ENCODE measurements around the gene GRID2. TPM values are rescaled to one million over a fixed set of nuclear protein-coding genes. Genes with fewer than 3 reads are reported as not detected.

GRID2 gene
- total and polyA plus RNA-seq, 8 donors = 0.14 to 0.36 (median 0.22) TPM

DNA sequence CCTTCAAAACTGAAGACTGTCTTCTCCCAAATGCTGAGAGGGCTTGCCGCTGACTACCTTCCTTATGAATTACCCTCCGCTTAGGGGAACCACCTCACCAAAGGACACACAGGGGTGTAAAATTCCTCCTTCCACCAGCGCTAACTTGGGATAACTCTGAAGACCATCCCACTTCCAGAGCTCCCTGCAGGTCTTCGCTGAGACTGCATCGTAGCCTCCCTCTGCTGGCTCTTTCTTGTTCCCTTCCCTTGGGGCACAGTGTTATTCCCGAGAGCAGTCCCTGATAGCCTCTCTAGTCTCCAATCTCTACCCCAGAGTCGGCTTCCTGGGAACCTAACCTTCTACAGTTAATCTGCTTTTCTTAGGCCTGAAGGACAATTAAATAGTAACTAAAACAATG is 799.3 kb downstream of the GRID2 start:
- Histone ChIP-seq H3K9me3 (peaks cover 0 to 9% of the 10 kb centered on the region in 2 donors), H3K27me3 (no peaks in the 10 kb centered on the region), H3K4me1 (no peaks in the 10 kb centered on the region), H3K27ac (no peak overlapping the region), H3K36me3 (no peaks in the 10 kb centered on the region), H3K4me3 (no peak overlapping the region)
- ATAC-seq = no peak
- TF ChIP-seq, protein P1, sequence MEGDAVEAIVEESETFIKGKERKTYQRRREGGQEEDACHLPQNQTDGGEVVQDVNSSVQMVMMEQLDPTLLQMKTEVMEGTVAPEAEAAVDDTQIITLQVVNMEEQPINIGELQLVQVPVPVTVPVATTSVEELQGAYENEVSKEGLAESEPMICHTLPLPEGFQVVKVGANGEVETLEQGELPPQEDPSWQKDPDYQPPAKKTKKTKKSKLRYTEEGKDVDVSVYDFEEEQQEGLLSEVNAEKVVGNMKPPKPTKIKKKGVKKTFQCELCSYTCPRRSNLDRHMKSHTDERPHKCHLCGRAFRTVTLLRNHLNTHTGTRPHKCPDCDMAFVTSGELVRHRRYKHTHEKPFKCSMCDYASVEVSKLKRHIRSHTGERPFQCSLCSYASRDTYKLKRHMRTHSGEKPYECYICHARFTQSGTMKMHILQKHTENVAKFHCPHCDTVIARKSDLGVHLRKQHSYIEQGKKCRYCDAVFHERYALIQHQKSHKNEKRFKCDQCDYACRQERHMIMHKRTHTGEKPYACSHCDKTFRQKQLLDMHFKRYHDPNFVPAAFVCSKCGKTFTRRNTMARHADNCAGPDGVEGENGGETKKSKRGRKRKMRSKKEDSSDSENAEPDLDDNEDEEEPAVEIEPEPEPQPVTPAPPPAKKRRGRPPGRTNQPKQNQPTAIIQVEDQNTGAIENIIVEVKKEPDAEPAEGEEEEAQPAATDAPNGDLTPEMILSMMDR (IDR thresholded peaks at IDR 0.05) = no peak
- no peak for DNase-seq
- intact Hi-C loops (cut with DNase I) = no loop called here

DNA sequence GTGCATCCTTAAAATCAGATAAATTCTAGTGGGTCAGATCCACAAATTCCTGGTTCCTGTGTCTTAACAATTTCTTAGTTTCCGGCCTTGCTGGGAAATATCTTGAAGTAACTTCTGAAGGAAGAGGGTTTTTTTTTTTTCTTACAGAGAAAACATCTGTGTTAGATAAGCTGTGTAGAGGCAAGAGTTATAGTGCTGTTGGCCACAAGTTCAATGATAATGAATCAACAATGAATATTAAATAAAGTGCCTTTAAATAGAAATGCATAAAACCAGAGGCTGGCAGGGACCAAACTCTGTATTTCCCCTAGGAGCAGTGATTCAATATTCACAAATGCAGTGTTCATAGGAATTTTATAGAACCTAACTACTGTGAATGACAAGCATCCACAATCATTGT is 812.9 kb downstream of the GRID2 start:
- no peak for DNase-seq
- no peak overlapping the region for H3K27ac ChIP-seq
- TF ChIP-seq, protein P1 (IDR thresholded peaks at IDR 0.05) = no peak

DNA sequence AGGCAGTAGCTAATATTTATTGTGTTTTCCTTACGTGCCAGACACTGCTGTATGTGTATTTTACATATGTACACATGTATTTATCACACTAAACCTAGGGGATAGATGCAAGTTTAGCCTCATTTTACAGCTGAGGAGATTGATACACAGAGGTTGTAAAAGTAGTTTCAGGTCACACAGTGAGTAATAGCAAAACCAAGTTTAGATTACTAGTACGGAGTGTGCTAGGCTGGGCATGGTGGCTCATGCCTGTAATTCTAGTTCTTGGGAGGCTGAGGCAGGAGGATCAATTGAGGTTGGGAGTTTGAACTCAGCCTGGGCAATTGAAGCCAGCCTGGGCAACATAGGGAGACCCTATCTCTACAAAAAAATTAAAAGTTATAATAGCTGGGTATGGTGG is 823.7 kb downstream of the GRID2 start:
- Histone ChIP-seq H3K4me3 (no peak overlapping the region), H3K4me1 (no peaks in the 10 kb centered on the region), H3K27me3 (no peaks in the 10 kb centered on the region), H3K36me3 (no peaks in the 10 kb centered on the region), H3K9me3 (no peaks in the 10 kb centered on the region), H3K27ac (no peak overlapping the region)
- intact Hi-C loops (cut with DNase I) = no loop called here
- ATAC-seq = no peak
- no peak for DNase-seq
- TF ChIP-seq, protein P1 (IDR thresholded peaks at IDR 0.05) = no peak

More for the DNA sequence above, 812.9 kb downstream of the GRID2 start:
- no peaks in the 10 kb centered on the region for H3K36me3 ChIP-seq
- H3K27me3 ChIP-seq = no peaks in the 10 kb centered on the region
- ATAC-seq = no peak
- intact Hi-C loops (cut with DNase I) = no loop called here
- H3K4me1 ChIP-seq = no peaks in the 10 kb centered on the region
- H3K4me3 ChIP-seq = no peak overlapping the region
- H3K9me3 ChIP-seq = peaks cover 0 to 3% of the 10 kb centered on the region in 2 donors

DNA sequence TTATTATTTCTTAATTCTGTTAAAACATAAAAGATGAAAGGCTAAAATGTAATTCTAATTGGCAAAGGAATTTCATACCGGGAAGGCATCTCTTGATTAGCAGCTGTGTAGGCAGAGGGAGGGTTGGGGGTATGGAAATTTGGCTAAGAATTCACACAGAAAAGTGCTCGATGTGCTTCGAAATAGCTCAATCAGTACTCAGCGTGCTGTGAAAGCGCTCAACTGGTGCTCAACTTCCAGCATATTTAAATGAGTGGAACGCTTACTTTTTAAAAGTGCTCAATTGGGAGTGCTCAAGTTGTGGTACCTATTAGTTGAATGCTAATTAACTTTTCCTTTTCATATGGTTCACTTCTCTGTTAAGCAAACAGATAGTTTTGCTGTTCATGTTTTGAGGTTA is 828.9 kb downstream of the GRID2 start:
- H3K27ac ChIP-seq = no peak overlapping the region
- DNase-seq (no peak), ATAC-seq (no peak)
- H3K27me3 ChIP-seq = no peaks in the 10 kb centered on the region
- no peaks in the 10 kb centered on the region for H3K36me3 ChIP-seq
- TF ChIP-seq, protein P1 (IDR thresholded peaks at IDR 0.05) = no peak
- intact Hi-C loops (cut with DNase I) = no loop called here
- H3K4me3 ChIP-seq = no peak overlapping the region
- no peaks in the 10 kb centered on the region for H3K9me3 ChIP-seq
- H3K4me1 ChIP-seq = no peaks in the 10 kb centered on the region

DNA sequence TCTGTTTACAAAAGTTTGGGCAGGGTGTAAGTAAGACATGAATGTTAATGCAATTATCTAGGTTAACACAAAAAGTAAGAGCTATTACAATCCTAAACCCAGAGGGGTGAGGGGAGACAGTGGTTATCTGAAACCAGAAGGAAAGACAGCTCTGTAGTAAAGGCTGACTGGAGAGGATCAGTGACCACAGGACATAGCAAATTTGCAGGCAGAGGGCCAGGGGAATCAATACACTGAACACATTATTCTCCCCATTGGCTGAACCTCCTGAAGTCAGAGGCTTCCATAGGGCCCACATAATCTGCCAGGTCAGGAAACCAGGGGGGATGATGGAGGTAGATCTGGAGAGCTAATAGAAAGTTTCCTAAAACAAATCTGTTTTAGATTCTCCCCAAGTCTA is 835.4 kb downstream of the GRID2 start:
- no peaks in the 10 kb centered on the region for H3K9me3 ChIP-seq
- no peak overlapping the region for H3K4me3 ChIP-seq
- ATAC-seq (no peak), DNase-seq (no peak)
- H3K27ac ChIP-seq = no peak overlapping the region
- H3K27me3 ChIP-seq = no peaks in the 10 kb centered on the region
- no peaks in the 10 kb centered on the region for H3K4me1 ChIP-seq
- TF ChIP-seq, protein P1 (IDR thresholded peaks at IDR 0.05) = no peak
- intact Hi-C loops (cut with DNase I) = no loop called here
- no peaks in the 10 kb centered on the region for H3K36me3 ChIP-seq

All from left lung (tissue), 10 donors.